NCI-H345 treated with DMSO at 0.1 percent for 48 hours (cell line): ENCODE results near the gene CDC37L1.

Source experiments
- DNase-seq: peaks from one replicate; lab custom pipeline; 2025; ENCODE audit not compliant: unreplicated experiment; lab: John Stamatoyannopoulos, UW

The CDC37L1 gene

DNA sequence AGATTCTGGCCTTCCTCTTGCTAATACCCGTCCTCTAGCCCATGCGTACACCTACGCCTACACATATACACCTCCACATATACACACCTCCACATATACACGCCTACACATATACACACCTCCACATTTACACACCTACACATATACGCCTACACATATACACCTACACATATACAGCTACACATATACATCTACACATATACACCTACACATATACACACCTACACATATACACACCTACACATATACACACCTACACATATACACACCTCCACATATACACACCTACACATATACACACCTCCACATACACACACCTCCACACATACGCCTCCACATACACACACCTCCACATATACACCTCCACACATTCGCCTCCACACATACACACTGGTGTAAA is 34.5 kb downstream of the CDC37L1 start:
- DNase-seq, result no peak

DNA sequence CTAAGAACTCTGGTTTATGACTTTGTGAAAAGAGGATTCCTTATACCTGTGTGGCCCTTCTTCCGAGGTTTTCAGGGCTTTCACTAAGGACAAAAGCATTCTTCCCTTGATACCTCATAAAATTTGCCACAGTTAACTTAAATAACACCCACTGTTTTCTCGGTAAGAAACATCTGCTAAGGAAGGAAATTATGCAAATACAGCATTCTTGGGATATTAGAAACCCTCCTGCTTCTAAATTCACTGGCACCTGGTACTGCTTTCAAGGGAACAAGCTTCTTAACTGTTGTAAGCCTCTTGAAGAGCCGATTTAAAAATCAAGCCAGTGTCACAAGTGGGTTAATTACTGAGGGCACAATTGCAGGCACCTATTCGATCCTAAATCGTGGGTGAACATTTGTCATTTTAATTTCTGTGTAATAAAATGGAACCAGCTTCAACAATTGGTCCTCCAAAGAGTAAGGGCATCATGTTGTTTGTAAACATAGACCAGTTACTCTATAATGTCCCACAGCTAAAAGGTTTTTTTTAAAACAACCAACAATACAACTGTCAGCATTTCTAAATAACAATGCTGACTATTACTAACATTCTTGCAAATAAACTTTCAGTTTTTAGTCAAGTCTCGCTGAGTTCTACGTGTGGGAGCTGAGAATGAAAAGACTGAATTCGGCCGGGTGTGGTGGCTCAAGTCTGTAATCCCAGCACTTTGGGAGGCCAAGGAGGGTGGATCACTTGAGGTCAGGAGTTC is 35.1 kb downstream of the CDC37L1 start:
- DNase-seq, result no peak

DNA sequence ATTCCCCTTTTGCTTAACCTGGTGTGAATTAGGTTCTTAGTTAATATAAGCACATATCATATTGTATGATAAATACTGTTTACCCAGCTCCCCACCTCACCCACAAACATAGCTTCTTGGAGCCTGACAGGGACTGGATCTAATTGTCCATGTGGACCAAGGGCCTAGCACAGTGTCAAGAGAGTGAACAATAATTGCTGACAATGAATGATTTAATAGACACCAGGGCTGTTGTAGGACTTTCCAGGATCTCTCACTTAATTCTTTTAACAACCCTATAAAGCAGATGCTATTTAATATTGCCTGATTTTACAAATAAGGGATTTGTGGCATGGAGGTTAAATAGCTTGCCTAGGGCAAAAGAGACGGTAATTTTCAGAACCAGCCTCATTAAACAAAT is 36.8 kb downstream of the CDC37L1 start:
- DNase-seq, result no peak

DNA sequence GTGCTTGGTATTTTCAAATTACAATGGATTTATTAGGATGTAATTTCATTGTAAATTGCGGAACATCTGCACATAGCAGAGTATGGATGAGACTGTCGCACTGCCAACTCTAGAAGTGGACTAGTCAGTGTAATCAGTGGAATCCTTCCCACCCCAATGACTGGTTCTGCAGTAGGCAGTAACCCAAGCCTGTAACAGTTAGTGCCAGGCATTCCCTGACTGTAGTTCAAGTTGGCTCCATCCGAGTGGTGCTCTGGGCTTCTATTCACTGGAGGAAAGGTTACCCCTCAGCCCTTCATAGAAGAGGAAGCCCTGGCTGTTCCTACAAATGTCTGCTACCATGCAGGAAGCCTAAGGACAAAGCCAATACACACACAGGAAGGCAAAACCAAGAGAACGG is 38.4 kb downstream of the CDC37L1 start:
- no peak for DNase-seq

DNA sequence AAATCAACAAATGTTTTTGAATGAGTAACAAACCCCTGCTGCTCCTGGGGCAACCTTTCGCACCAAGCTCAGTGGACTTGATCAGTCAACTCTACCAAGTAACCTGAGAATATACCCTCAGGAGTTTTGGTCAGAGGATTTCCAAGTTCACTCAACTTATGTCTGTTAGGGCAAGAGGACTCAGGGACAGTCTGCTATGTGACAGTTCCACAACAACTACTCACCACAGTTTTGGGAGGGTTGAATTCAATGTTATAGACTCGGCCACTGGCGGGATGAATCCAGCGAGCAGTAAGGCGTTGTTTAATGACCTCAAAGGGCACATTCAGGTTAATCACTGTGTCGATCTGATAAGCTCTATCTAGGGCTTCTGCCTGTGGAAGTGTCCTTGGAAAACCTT is 39.5 kb downstream of the CDC37L1 start:
- DNase-seq, result no peak

DNA sequence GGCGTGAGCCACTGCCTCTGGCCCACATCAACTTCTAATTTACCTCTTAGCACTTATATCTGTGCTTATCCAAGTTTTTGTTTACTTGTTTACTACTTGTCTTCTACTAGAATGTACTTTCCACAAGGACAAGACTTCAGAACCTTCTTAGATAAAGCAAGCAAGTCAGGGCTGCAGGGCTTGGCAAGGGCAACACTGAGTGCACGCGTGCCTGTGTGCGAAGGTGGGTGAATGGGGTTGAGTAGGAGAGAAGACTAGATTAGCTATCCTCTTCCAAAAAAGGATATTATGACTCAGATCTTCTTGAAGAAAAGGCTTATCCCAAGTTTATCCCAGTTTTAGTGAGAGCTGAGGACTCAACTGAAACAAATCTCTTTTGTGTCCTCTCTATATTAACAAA is 42.4 kb downstream of the CDC37L1 start:
- no peak for DNase-seq

DNA sequence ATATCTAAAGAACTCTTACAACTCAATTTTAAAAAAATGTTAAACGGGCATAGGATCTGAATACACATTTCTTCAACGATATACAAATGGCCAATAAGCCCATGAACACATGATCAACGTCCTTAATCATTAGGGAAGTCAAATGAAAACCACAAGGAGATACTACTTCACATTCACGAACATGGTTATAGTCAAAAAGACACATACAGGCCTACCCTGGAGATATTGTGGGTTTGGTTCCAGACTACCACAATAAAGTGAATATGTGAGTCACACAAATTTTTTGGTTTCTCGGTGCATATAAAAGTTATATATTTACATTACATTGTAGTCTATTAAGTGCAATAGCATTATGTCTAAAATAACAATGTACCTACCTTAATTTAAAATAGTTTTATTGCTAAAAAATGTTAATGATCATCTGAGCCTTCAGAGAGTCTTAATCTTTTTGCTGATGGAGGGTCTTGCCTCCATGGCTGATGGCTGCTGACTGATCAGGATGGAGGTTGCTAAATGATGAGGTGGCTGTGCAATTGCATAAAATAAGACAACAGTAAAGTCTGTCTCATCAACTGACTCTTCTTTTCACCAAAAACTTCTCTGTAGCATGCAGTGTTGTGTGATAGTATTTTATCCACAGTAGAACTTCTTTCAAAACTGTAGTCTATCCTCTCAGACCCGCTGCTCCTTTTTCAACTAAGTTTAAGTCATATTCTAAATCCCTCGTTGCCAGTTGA is 46.5 kb downstream of the CDC37L1 start:
- no peak for DNase-seq

DNA sequence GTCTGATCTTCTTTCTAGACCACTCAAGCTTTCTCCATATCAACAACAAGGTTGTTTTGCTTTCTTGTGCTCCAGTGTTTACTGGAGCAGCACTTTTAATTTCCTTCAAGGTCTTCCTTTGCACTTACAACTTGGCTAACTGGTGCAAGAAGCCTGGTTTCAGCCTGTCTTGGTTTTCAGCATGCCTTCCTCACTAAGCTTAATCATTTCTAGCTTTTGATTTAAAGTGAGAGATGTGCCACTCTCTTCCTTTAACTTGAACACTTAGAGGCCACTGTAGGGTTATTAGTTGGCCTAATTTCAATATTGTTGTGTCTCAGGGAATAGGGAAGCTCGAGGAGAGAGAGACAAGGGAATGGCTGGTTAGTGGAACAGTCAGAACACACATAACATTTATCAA is 48.2 kb downstream of the CDC37L1 start:
- DNase-seq, result no peak

DNA sequence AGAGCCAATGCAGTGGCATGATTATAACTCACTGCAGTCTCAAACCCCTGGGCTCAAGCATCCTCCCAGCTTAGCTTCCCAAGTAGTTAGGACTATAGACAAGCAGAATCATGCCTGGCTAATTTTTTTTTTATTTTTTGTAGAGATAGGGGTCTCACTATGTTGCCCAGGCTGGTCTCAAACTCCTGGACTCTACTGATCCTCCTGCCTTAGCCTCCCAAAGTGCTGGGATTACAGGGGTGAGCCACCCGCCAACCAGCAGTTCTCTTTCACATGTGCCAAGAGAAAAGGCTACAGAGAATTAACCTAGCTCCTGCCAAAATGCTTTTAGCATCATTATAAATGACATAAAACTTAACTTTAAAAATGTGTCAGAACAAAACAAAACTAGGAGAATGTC is 53.5 kb downstream of the CDC37L1 start:
- DNase-seq, result no peak

DNA sequence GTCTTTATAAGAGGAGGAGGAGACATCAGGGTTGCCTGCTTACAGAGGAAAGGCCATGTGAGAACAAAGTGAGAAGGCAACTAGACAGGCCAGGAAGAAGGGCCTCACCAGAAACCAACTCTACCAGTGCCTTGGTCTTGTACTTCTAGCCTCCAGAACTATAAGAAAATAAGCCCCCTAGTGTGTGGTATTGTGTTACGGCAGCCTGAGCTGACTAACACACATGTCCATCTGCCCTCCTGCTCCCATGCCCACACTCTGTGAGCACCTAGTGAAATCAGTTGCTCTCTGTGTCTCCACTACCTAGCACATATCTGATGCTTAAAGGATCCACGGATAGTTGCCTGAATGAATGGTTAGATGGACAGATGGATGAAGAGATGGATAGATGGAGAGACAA is 54.8 kb downstream of the CDC37L1 start:
- no peak for DNase-seq

DNA sequence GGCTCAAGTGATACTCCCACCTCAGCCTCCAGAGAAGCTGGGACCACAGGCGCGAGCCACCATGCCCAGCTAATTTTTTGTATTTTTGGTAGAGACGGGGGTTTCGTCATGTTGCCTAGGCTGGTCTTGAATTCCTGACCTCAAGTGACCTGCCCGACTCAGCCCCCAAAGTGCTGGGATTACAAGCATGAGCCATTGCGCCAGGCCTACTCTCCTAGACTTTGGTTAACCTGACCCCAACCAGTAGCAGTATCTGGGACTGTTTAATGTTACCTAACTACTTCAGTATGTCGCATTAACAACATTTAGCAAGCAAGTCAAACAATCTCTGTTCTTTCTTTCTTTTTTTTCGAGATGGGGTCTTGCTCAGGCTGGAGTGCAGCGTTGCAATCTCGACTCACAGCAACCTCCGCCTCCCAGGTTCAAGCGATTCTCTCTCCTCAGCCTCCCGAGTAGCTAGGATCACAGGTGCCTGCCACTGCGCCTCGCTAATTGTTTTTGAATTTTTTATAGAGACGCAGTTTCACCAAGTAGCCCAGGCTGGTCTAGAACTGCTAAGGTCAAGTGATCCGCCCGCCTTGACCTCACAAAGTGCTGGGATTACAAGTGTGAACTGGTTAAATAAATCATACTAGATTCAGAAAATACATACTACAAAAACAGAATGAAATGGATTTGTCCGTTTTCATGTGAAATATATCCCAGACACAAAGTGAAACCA is 59.7 kb downstream of the CDC37L1 start:
- DNase-seq, result no peak

DNA sequence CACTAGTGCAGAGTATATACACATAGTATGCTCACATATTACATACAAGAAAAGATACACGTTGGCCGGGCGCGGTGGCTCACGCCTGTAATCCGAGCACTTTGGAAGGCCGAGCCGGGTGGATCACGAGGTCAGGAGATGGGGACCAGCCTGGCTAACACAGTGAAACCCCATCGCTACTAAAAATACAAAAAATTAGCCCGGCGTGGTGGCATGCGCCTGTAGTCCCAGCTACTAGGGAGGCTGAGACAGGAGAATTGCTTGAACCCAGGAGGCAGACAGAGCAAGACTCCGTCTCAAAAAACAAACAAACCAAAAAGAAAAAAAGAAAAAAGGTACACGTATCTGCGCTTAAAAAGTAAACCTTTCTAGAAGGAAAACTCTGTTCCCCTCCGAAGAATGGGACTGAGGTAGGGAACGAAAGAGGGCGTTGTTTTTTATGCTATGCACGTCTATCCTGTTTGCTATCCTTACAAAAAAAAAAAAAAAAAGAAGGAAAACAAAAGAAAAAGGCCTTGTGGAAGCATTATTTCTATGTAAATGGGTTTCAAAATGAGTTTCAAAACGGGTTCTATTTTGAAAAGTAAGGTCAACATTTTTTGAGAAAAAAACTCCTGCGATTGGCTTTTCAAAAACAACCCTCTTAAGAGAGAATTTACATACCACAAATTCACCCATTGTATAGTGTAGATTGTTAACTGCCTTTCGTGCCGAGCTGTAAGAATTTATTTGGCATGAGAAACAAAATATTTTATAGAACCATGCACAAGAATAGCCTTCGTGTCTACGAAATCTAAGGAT is 60.4 kb downstream of the CDC37L1 start:
- no peak for DNase-seq

DNA sequence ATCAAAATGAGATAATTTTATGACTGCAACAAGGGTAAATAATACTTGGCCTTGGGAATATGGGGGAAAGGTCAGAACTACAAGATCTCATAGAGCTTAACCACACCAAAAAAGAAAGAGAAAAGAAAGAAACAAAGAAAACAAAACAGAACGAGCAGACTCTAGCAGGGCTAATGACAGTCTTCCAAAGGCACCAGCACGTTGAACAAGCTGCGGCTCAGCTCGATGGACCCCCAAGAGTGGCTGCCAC is 60.9 kb downstream of the CDC37L1 start:
- DNase-seq, result peak; percentile 43

DNA sequence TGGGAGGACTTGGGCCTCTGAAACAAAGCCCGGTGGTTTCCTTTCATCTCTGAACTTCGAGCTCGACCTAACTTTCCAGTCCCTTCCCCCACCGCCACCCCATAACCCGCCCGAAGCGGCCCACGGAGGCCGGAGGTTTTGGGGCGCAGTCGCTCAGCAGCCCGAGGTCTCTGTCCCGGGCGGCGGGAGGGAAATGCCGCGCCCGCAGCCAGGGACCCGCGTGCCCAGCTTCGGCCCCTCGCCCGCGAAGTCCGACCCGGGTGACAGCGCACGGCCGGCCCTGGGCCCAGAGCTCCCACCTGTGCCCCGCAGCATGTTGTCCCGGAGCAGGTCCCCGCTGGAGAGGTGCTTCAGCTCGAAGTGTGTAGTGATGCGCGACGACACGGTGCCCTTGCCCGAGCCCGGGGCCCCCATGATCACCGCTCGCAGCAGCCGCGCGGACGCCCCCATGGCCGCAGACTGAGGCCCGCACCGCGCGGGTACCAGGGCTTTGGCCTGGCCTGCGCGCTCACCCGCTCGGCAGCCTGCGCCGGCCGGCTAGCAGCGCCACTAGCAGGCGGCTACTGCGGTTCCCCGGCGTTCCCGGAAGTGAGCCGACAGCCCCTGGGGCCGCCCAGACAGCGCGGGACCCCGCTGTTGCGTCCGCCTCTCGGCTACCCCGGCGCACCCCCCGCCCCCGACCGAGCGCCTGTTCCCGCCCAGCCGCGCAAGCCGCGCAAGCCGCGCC is 61.4 kb downstream of the CDC37L1 start, which contains the start of gene AK3:
AK3 (minus strand) TSS at position 565 of the 727 bp plus-strand sequence; CDS start at position 450, 115 bp downstream.
- peak; percentile 58 for DNase-seq

DNA sequence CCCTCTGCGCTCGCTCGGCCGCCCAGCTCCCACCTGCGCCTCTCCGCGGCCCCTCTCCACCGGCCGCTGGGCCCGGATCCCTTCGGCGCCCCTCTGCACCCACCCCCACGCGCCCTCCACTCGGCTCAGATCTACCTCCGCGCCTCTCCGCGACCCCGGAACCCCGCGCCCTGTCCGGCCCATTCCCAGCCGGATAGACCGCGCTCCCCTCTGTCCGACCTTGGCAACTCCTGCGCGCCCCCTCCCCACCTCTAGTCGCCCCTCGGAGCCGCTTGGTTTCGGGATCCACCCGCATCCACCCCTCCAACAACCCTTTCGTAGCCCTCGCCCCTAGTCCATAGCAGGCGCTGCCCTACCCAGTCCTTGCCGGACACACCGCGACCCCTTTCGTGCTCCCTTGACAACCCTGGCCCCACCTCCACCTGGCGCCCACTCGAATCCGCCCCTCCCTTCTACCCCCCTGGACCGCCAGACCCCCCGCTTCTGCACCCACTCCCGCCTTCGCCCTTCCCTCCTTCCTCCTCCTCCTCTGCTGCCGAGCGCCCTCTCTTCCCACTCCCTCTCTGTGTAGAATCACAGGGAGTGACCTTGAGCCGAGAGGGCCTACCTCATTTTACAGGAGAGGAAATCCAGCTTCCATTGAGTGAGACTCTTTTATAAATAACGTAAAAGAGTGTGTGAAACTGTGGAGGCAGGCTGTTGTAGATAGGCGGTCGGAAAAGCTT is 62.2 kb downstream of the CDC37L1 start:
- no peak for DNase-seq

DNA sequence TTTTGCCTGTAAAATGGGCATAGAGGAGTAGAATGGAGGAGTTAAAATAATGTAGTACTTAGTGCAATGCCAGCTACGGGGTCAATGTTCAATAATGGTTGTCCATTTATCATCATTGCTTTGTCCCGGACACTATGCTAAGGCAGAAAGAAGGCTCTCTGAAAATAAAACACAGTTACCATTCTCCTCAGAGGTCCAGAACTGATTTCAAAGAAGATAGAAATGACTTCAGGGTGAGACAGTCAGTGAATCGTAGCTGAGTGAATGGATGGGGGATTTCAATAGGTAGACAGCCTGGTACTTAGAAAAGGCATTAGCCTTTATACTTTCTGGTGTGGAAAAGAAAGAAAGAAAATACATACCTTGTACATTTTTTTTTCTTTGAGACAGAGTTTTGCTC is 62.9 kb downstream of the CDC37L1 start:
- DNase-seq, result no peak

DNA sequence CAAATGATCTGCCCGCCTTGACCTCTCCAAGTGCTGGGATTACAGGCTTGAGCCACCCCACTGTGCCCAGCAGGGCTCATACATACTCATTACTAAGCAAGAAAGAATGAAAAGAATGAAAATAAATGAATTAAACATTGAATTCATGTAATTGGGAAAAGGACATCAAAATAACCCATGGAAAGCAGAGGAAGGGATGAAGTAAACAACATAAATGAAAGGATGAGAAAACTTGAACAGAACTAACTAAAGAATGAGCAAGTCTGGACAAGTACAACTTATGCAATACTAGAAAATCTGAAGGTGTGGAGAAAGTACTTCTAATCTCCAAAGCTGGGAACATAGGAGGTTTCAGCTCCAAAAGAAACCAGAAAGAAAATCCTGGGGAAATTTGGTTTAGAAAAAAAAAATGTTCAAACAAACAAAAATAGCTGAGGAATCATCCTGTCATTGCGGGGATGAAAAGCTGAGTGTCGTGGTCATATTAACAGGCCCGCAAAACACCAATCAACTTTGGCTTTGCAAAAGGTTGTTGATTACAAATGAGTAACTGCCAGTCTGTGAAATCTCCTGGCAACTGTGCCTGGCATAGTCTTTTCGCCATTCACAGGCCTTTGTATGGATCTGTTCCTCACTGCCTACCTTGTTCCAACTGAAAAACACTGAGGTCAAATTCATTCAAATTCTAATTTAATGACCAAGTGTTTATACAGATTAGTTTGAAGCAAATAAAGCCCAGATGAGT is 63.9 kb downstream of the CDC37L1 start:
- DNase-seq, result no peak

DNA sequence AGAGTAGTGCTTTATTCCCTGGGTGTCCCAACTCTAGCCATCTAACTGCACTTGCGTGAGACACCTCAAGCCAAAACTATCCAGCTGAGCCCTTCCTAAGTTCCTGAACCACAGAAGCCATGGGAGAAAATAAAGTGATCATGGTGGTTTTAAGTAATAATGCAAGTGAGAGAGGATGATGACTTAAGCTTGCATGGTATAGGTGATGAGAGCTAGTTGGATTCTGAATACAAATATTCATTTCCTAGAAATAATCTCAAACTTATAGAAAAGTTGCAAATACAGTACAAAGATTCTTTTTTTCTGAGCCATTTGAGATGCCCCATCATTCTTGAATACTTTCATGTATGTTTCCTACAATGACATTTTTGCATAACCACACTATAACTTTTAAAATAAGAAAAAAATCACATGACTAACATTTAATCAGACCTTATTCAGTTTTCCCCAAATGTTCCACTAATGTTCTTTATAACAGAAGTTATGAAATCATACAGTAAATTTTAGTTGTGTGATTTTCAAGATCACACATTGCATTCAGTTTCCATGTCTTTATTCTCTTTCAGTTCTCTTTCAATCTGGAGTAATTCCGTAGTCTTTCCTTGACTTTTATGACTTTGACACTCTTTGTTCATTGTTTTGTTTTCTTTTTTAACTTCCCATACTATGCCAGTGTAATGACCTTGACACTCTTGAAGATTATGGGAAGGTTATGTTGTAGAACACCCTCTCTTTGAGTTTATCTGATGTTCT is 67.1 kb downstream of the CDC37L1 start:
- no peak for DNase-seq

DNA sequence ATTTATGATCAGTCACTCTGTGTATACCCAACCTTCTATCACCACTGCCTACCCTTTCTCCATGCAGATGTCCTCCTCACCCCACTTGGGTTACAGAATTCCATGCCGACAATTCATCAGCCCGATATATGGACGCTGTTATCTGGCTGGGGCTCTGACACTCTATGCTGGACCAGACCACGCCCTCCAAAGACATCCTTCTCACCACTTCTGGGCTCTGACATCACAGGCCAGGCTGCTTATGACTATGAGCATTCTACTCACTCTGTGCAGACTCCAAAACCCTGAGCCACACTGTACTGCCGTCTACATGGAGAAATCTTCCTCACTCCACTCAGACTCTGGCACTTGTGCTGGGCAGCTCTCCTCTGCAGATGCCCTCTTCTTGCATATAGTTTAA is 69.2 kb downstream of the CDC37L1 start:
- DNase-seq, result no peak
